HK-2 (cell line): Measurements from ENCODE around the gene ACP3.

ENCODE experiments used
- DNase-seq: peaks from one replicate; pipeline ENCODE4 v3.0.0-alpha.2; 2018; ENCODE audit not compliant: unreplicated experiment

ACP3 gene

DNA sequence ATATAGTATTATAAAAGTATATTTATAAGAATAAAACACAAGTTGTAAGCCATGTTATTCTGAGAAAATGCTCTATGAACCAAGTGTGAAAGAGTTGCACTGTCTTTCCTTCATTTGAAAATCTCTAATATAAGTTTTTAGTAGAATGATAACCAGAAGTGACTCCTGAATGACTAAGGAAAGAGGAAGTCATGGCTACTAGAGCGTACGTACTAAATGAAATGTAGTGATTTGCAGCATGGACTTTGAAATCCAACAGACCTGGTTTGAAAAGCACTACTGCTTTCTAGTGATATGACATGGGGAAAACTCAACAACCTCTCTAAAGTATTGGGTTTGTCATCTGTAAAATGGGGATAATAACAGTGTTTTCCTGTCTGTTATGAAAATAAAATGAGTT, 89.8 kb downstream of the ACP3 start:
- no peak for DNase-seq
